CD14-positive monocyte (primary cell): ENCODE measurements around the gene CPEB1. TPM values are rescaled to one million over a fixed set of nuclear protein-coding genes. Genes with fewer than 3 reads are reported as not detected.

Experiments used
- DNase-seq, 3 donors: peaks; one replicate each; pipeline ENCODE4 v3.0.0-alpha.2; 2011 to 2022
- H2AFZ ChIP-seq: 2 replicates; pipeline ENCODE4 v1.6.0; 2012; ENCODE audit warnings: mild to moderate bottlenecking, low read depth, low read length, inconsistent platforms; ENCODE audit not compliant: insufficient read depth, poor library complexity, severe bottlenecking
- H3K27ac ChIP-seq, 2 donors: 1 replicate in 1 of 2; 2 replicates in 1 of 2; pipeline ENCODE4 v1.5.1; 2012 to 2013; ENCODE audit warnings: low read length in 2 of 2, control low read depth in 1 of 2, inconsistent platforms in 1 of 2, low read depth in 1 of 2, mild to moderate bottlenecking in 1 of 2
- H3K27me3 ChIP-seq, 2 donors: one replicate each; pipeline versions ENCODE4 v1.6.0 to v1.6.1; 2011 to 2013; ENCODE audit warnings: low read length in 2 of 2; ENCODE audit not compliant: control insufficient read depth in 2 of 2, insufficient read depth in 2 of 2
- H3K36me3 ChIP-seq, 2 donors: replicated peaks in 1 of 2; 1 replicate in 1 of 2; 2 replicates in 1 of 2; pipeline versions ENCODE4 v1.5.1 to v1.6.1; 2012 to 2013; ENCODE audit warnings: low read length in 2 of 2, control low read depth in 1 of 2, inconsistent platforms in 1 of 2, mild to moderate bottlenecking in 1 of 2; ENCODE audit not compliant: insufficient read depth in 2 of 2, control insufficient read depth in 1 of 2
- H3K4me1 ChIP-seq, 2 donors: 1 replicate in 1 of 2; 2 replicates in 1 of 2; pipeline versions ENCODE4 v1.5.1 to v1.6.1; 2012 to 2013; ENCODE audit warnings: low read length in 2 of 2, control low read depth in 1 of 2, inconsistent platforms in 1 of 2, mild to moderate bottlenecking in 1 of 2, moderate library complexity in 1 of 2; ENCODE audit not compliant: insufficient read depth in 2 of 2, control insufficient read depth in 1 of 2
- H3K4me2 ChIP-seq: replicated peaks from 2 replicates; pipeline ENCODE3; 2012; ENCODE audit warnings: low read length, moderate library complexity, mild to moderate bottlenecking; ENCODE audit not compliant: poor library complexity, severe bottlenecking; ENCODE audit errors: extremely low read depth
- H3K4me3 ChIP-seq, 3 experiments: fragments of 200-600 bp in 1 of 3; sonication (generic) in 1 of 3; replicated peaks in 1 of 3; 1 replicate in 2 of 3; 2 replicates in 1 of 3; pipeline ENCODE4 v1.5.1; 2011 to 2013; ENCODE audit warnings: low read length in 3 of 3, mild to moderate bottlenecking in 3 of 3, control low read depth in 2 of 3, low read depth in 2 of 3, inconsistent platforms in 1 of 3, moderate library complexity in 1 of 3
- H3K79me2 ChIP-seq: 2 replicates; pipeline ENCODE4 v1.6.0; 2012; ENCODE audit warnings: mild to moderate bottlenecking, control low read depth, inconsistent platforms, low read length, moderate library complexity; ENCODE audit not compliant: insufficient read depth
- H3K9ac ChIP-seq: 2 replicates; pipeline ENCODE4 v1.6.0; 2017; ENCODE audit warnings: low read length, mild to moderate bottlenecking; ENCODE audit not compliant: insufficient read depth, poor library complexity, severe bottlenecking
- H3K9me3 ChIP-seq, 2 donors: replicated peaks in 1 of 2; 1 replicate in 1 of 2; 2 replicates in 1 of 2; pipeline versions ENCODE4 v1.5.1 to v1.6.1; 2012 to 2013; ENCODE audit warnings: low read length in 2 of 2, control low read depth in 1 of 2; ENCODE audit not compliant: control insufficient read depth in 1 of 2, insufficient read depth in 1 of 2
- H4K20me1 ChIP-seq: 2 replicates; pipeline ENCODE4 v1.6.0; 2012; ENCODE audit warnings: mild to moderate bottlenecking, low read length, control low read depth, moderate library complexity; ENCODE audit not compliant: insufficient read depth
- H3K27ac Mint-ChIP-seq, 7 donors: one replicate each; pipeline ENCODE4 v1.8.0; 2020; ENCODE audit warnings: mild to moderate bottlenecking in 7 of 7, mixed read lengths in 7 of 7, moderate library complexity in 6 of 7, inconsistent platforms in 2 of 7
- H3K27me3 Mint-ChIP-seq, 3 donors: one replicate each; pipeline ENCODE4 v1.8.0; 2021 to 2022; ENCODE audit warnings: low read depth in 3 of 3, mild to moderate bottlenecking in 3 of 3, mixed read lengths in 3 of 3, moderate library complexity in 3 of 3, inconsistent platforms in 1 of 3
- H3K36me3 Mint-ChIP-seq, 2 donors: one replicate each; pipeline ENCODE4 v1.8.0; 2020; ENCODE audit warnings: mixed read lengths in 2 of 2, inconsistent platforms in 1 of 2, mild to moderate bottlenecking in 1 of 2
- H3K4me1 Mint-ChIP-seq: one replicate; pipeline ENCODE4 v1.8.0; 2020; ENCODE audit warnings: mild to moderate bottlenecking, mixed read lengths
- H3K4me3 Mint-ChIP-seq, 2 donors: one replicate each; pipeline ENCODE4 v1.8.0; 2020; ENCODE audit warnings: mild to moderate bottlenecking in 2 of 2, mixed read lengths in 2 of 2, moderate library complexity in 1 of 2
- H3K9me3 Mint-ChIP-seq, 7 donors: one replicate each; pipeline ENCODE4 v1.8.0; 2020 to 2022; ENCODE audit warnings: mixed read lengths in 7 of 7, mild to moderate bottlenecking in 6 of 7, moderate library complexity in 6 of 7, inconsistent platforms in 2 of 7
- WGBS: methylation state at CpG from one replicate; pipeline ENCODE4 v1.1.5; 2013; ENCODE audit warnings: missing lambda C conversion rate; ENCODE audit not compliant: insufficient coverage; 5-methylcytosine and 5-hydroxymethylcytosine counted together
- intact Hi-C, 2 donors: fragments of 100-400 bp; cut with micrococcal nuclease; formaldehyde crosslinking; loops; one replicate each; pipeline versions ENCODE4 v1.15.0 to v1.15.1; 2023
- polyA plus RNA-seq, 3 donors: library from polyadenylated mRNA; depleted of rRNA in 1 of 3; unstranded in 2 of 3; stranded (reverse) in 1 of 3; fragments of 300-500 nt in 2 of 3; fragments of >200 nt in 1 of 3; fragmentation: Illumina TruSeq in 2 of 3; gene quantifications; 1 replicate in 2 of 3; 2 replicates in 1 of 3; pipeline ENCODE4 v1.2.3, GENCODE V29; 2012 to 2021
- TF ChIP-seq, protein P1 (sequence below): fragments of 200-600 bp; IDR thresholded peaks from one replicate; pipeline ENCODE4 v1.8.0; 2022; ENCODE audit warnings: antibody characterized with exemption, mild to moderate bottlenecking

CPEB1 gene
- polyA plus RNA-seq, 3 donors, result not detected

- H3K36me3 Mint-ChIP-seq, result no peaks in the 10 kb centered on the region
- Histone ChIP-seq H3K9ac (no peak overlapping the region), H3K4me2 (no peak overlapping the region), H3K4me3 (no peak overlapping the region), H3K36me3 (no peaks in the 10 kb centered on the region), H3K27ac (no peak overlapping the region), H3K27me3 (no peaks in the 10 kb centered on the region), H3K9me3 (no peaks in the 10 kb centered on the region), H2AFZ (no peak overlapping the region), H4K20me1 (no peaks in the 10 kb centered on the region), H3K4me1 (no peaks in the 10 kb centered on the region), H3K79me2 (no peaks in the 10 kb centered on the region)
- no peak overlapping the region for H3K4me3 Mint-ChIP-seq
- H3K27ac Mint-ChIP-seq, result no peak overlapping the region
- H3K9me3 Mint-ChIP-seq, result peaks cover 0 to 3% (median 0%) of the 10 kb centered on the region in 7 donors
- peaks cover 3 to 4% (median 4%) of the 10 kb centered on the region in 3 donors for H3K27me3 Mint-ChIP-seq
- no peaks in the 10 kb centered on the region for H3K4me1 Mint-ChIP-seq
- intact Hi-C loops, result no loop called here
- 89% methylated on average over 1 of the region's 1 CpG for WGBS
- TF ChIP-seq, protein P1, sequence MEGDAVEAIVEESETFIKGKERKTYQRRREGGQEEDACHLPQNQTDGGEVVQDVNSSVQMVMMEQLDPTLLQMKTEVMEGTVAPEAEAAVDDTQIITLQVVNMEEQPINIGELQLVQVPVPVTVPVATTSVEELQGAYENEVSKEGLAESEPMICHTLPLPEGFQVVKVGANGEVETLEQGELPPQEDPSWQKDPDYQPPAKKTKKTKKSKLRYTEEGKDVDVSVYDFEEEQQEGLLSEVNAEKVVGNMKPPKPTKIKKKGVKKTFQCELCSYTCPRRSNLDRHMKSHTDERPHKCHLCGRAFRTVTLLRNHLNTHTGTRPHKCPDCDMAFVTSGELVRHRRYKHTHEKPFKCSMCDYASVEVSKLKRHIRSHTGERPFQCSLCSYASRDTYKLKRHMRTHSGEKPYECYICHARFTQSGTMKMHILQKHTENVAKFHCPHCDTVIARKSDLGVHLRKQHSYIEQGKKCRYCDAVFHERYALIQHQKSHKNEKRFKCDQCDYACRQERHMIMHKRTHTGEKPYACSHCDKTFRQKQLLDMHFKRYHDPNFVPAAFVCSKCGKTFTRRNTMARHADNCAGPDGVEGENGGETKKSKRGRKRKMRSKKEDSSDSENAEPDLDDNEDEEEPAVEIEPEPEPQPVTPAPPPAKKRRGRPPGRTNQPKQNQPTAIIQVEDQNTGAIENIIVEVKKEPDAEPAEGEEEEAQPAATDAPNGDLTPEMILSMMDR, result no peak
- DNase-seq, result no peak
Observed at GRCh38 chr15:82554351-82554750, 92.8 kb downstream of the CPEB1 start.

GRCh38 chr15:82553846-82554245, 93.3 kb downstream of the CPEB1 start:
- no peak overlapping the region for H3K4me3 Mint-ChIP-seq
- no peaks in the 10 kb centered on the region for H3K4me1 Mint-ChIP-seq
- H3K4me2 ChIP-seq, result no peak overlapping the region
- TF ChIP-seq, protein P1, result no peak
- intact Hi-C loops, result no loop called here
- H3K27me3 ChIP-seq, result no peaks in the 10 kb centered on the region
- no CpG with 5 or more reads among the region's 1 CpG for WGBS
- no peak overlapping the region for H2AFZ ChIP-seq
- no peak for DNase-seq
- no peak overlapping the region for H3K27ac Mint-ChIP-seq
- no peak overlapping the region for H3K9ac ChIP-seq
- H4K20me1 ChIP-seq, result no peaks in the 10 kb centered on the region
- peaks cover 0 to 3% (median 0%) of the 10 kb centered on the region in 7 donors for H3K9me3 Mint-ChIP-seq
- H3K9me3 ChIP-seq, result no peaks in the 10 kb centered on the region
- H3K27ac ChIP-seq, result no peak overlapping the region
- H3K36me3 ChIP-seq, result no peaks in the 10 kb centered on the region
- peaks cover 3 to 4% (median 4%) of the 10 kb centered on the region in 3 donors for H3K27me3 Mint-ChIP-seq
- H3K4me1 ChIP-seq, result no peaks in the 10 kb centered on the region
- no peaks in the 10 kb centered on the region for H3K79me2 ChIP-seq
- no peaks in the 10 kb centered on the region for H3K36me3 Mint-ChIP-seq
- no peak overlapping the region for H3K4me3 ChIP-seq
